GM18870 (cell line): ENCODE results near the gene EHBP1L1.
"Not testable (repeated sequence)": the region's sequence is repeated elsewhere in the genome, so short reads cannot be mapped to it uniquely, and the experiment has no call there.

ENCODE experiments used
- ATAC-seq: cut with Tn5 transposase; IDR thresholded peaks from one replicate; pipeline ENCODE4 v1.9.1; 2021; ENCODE audit warnings: moderate library complexity; ENCODE audit not compliant: unreplicated experiment

Gene EHBP1L1

DNA sequence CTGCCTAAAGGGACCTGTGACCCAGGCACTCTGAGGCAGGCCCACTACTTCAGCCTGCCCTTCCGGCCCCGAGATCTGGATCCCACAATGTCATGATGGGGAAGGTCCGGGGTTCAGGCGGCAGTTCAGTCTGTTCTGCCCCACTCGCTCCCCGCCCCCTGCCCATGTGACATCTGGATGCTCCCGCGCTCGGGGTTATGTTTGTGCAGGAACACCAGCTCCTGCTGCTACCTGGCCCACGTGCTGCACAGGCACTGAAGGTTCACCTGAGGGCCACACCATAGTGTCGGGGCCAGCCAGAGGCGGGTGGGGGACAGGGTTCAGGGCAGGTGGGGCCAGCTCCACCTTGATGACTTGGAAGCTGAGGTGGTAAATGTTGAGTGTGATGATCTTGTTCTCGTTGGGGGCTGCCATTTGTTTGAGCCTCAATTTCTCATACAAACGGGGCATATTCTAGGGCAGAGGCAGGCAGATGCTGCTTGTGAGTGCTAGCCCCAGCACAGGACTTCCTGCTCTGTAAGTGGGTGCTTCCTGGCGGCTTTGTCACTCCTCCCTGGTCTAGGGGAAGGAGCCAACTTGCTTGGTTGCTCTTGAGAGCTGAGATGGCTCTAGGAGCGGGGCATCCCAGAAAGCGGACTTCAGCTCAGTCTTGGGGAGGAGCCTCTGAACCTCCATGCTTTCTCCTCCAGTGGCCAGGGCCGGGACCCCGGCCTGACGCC lies 57.7 kb downstream of the EHBP1L1 start:
- ATAC-seq, result no peak

DNA sequence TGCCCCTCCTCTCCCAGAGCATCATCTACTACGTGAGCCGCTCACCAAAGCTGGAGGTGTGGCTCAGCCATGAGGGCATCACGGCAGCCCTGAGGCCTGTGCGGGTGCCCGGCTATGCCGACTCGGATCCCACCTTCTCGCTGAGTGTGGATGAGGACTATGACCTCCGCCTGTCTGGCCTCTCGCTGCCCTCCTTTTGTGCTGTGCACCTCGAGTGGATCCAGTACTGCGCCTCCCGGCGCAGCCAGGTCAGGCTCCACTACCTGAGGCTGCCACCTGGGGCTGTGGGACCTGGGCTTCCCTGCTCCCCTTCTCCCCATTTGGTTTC lies 58.2 kb downstream of the EHBP1L1 start:
- no peak for ATAC-seq

GRCh38 chr11:65634440-65634839 lies 58.6 kb downstream of the EHBP1L1 start:
- ATAC-seq, result no peak

GRCh38 chr11:65634905-65635731 lies 59.3 kb downstream of the EHBP1L1 start:
- ATAC-seq, result no peak

DNA sequence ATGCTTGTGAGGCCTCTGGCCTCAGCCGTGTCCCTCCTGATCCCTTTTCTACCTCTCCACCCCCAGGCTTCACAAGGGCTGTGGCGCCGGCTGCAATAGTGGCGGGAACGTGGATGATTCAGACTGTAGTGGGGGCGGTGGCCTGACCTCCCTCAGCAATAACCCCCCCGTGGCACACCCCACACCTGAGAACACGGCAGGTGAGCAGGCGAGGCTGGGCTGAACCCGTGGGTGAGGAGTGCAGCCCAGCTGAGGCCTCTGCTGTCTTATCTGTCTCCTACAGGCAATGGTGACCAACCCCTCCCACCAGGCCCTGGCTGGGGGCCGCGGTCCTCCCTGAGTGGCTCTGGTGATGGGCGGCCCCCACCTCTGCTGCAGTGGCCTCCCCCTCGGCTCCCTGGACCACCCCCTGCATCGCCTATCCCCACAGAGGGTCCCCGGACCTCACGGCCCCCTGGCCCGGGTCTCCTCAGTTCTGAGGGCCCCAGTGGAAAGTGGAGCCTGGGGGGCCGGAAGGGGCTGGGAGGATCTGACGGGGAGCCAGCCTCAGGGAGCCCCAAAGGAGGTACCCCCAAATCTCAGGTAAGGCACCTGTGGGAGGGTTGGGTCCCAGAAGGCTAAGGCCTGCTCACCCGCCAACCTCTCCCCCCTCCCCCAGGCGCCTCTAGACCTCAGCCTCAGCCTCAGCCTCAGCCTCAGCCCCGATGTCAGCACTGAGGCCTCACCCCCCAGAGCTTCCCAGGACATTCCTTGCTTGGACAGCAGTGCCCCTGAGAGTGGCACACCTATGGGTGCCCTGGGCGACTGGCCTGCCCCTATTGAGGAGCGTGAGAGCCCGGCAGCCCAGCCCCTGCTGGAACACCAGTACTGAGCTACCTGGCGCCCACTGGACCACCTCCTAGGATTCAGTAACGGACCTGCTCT lies 60.5 kb downstream of the EHBP1L1 start:
- no peak for ATAC-seq

- ATAC-seq, result no peak
These were observed 61.2 kb downstream of the EHBP1L1 start for GRCh38 chr11:65637032-65637557.

DNA sequence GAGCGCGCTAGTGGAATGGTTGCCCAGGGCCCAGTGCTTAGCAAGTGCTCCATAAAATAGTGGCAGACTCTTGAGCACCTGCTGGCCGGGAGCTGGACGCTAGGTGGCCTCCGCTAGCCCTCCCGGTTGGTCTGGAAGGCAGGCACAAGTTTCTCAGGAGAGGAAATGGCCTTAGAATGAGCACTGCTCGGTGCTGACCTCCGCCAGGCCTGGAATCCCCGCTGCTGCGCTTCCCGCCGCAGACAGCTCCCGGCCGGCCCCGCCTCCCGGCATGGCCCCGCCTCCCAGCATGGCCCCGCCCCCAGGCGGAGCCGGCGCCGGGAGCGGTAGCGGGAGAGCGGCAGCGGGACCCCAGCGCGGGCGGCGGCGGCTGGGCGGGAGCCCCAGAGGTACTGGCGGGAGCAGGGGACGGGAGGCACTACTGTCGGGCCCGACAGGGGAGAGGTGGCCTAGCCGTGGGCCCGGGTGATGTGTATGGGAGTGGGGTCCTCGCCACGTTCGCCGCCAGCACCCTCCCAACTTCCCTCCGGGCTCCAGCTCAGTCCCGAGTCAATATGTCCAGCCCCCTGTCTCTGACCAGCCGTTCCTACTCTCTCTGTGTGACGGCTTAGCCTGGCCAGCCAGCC lies 62.1 kb downstream of the EHBP1L1 start, which contains the start of gene SIPA1:
SIPA1 (plus strand) TSS at position 308 of the 626 bp plus-strand sequence. CDS start 2,821 bp downstream, outside the sequence.
- no peak for ATAC-seq

DNA sequence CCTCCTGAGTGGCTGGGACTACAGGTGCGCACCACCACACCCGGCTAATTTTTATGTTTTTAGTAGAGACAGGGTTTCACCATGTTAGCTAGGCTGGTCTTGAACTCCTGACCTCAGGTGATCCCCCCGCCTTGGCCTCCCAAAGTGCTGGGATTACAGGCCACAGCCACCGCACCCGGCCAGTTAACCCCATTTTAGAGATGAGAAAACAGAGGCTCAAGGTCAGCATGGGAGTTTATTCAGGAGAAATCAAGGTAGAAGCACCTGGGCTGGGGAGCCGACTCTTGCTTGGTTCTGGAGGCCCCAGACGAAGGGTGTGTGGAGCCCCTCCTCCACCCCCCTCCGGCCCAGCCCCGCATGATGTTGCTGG lies 63.4 kb downstream of the EHBP1L1 start:
- not testable (repeated sequence) for ATAC-seq

- peak; percentile 29 for ATAC-seq
These were observed 64.0 kb downstream of the EHBP1L1 start for GRCh38 chr11:65639623-65640482.

DNA sequence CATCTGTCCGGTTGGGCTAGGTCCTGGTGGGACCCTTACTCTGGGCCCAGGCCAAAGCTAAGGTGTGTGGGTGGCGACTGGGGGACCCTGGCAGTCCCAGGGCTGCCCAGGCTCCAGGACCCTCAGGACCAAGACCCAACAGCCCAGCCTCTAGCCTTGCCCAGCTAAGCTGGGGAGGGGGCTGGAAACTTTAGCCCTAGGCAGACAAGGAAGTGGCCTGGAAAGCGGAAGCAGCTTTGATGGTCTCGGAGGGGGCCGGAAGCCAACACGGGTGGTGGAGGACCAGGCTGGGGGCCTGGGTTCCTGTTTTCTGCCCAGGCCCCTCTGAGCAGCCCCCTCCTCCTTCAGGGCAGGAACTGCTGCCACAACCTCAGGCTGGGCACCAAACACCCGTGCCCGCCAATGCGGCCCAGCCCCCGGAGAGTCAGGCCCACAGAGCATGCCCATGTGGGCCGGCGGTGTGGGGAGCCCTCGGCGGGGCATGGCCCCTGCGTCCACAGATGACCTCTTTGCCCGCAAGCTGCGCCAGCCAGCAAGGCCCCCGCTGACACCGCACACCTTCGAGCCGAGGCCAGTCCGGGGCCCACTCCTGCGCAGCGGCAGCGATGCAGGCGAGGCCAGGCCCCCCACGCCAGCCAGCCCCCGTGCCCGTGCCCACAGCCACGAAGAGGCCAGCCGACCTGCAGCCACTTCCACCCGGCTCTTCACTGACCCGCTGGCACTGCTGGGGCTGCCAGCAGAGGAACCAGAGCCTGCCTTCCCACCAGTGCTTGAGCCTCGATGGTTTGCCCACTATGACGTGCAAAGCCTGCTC lies 64.8 kb downstream of the EHBP1L1 start:
- no peak for ATAC-seq

GRCh38 chr11:65641297-65642013 lies 65.6 kb downstream of the EHBP1L1 start:
- ATAC-seq, result no peak
